K562 (cell line): ENCODE data around the gene SLC35B1. TPM values are rescaled to one million over a fixed set of nuclear protein-coding genes. Genes with fewer than 3 reads are reported as not detected.

ENCODE experiments used
- CHAMP1 ChIP-seq: fragments of 450-650 bp; IDR thresholded peaks from 2 replicates; pipeline ENCODE4 v1.6.1; 2016; ENCODE audit warnings: mild to moderate bottlenecking
- CREBBP ChIP-seq: IDR thresholded peaks from one replicate; pipeline ENCODE4 v1.6.1; 2012; ENCODE audit warnings: low read depth, mild to moderate bottlenecking, control low read depth, inconsistent platforms, low read length
- FOXJ2 ChIP-seq: fragments of 200-800 bp; sonication (Bioruptor generic); IDR thresholded peaks from 2 replicates; pipeline ENCODE4 v1.6.1; 2016; ENCODE audit warnings: missing genetic modification characterization, missing compliant biosample characterization
- FOXM1 ChIP-seq, 2 experiments: fragments of 450-650 bp in 1 of 2; sonication (generic) in 1 of 2; formaldehyde crosslinking in 1 of 2; IDR thresholded peaks; 2 replicates each; pipeline versions ENCODE4 v1.6.1 to v1.9.0; 2017 to 2022; ENCODE audit warnings: low read depth in 2 of 2, mild to moderate bottlenecking in 2 of 2, missing genetic modification reagents in 1 of 2, moderate library complexity in 1 of 2
- GTF2F1 ChIP-seq: IDR thresholded peaks from 2 replicates; pipeline ENCODE4 v1.6.1; 2011; ENCODE audit warnings: low read depth, low read length, improper control_type of control experiment
- GTF3C2 ChIP-seq: IDR thresholded peaks from 3 replicates; pipeline ENCODE4 v1.6.1; 2011; ENCODE audit warnings: borderline replicate concordance, mild to moderate bottlenecking, moderate library complexity; ENCODE audit not compliant: insufficient read length; ENCODE audit errors: extremely low read depth
- IFI16 ChIP-seq: fragments of 250-450 bp; sonication (Bioruptor Pico); IDR thresholded peaks from 2 replicates; pipeline ENCODE4 v2.1.2; 2022; ENCODE audit warnings: mild to moderate bottlenecking, inconsistent platforms
- MNT ChIP-seq, 2 experiments: fragments of 450-650 bp; conservative IDR thresholded peaks; 2 replicates each; pipeline ENCODE4 v1.6.1; 2017; ENCODE audit warnings: mild to moderate bottlenecking in 2 of 2, moderate library complexity in 2 of 2
- PHF20 ChIP-seq: fragments of 450-650 bp; IDR thresholded peaks from 2 replicates; pipeline ENCODE4 v1.6.1; 2018; ENCODE audit not compliant: partially characterized antibody
- PHTF2 ChIP-seq: fragments of 250-450 bp; sonication (Bioruptor Pico); IDR thresholded peaks from 2 replicates; pipeline ENCODE4 v1.5.0; 2021; ENCODE audit warnings: mild to moderate bottlenecking
- PYGO2 ChIP-seq: fragments of 450-650 bp; IDR thresholded peaks from 2 replicates; pipeline ENCODE4 v1.6.1; 2016; ENCODE audit warnings: mild to moderate bottlenecking, missing genetic modification characterization, moderate library complexity, missing compliant biosample characterization
- RBM39 ChIP-seq: fragments of 200-400 bp; formaldehyde crosslinking; optimal IDR thresholded peaks from 2 replicates; pipeline ENCODE3; 2018; ENCODE audit warnings: low read depth, low read length
- SPI1 ChIP-seq: IDR thresholded peaks from 2 replicates; pipeline ENCODE4 v1.6.1; 2011; ENCODE audit warnings: low read depth, low read length, control low read depth, borderline replicate concordance
- TBP ChIP-seq: optimal IDR thresholded peaks from 2 replicates; pipeline ENCODE3; 2011; ENCODE audit warnings: low read depth, low read length, improper control_type of control experiment
- ZBTB9 ChIP-seq: fragments of 450-650 bp; formaldehyde crosslinking; IDR thresholded peaks from 2 replicates; pipeline ENCODE4 v1.4.0; 2020; ENCODE audit warnings: mild to moderate bottlenecking, moderate library complexity
- ZNF121 ChIP-seq: sonication (generic); formaldehyde crosslinking; conservative IDR thresholded peaks from 2 replicates; pipeline ENCODE4 v1.8.0; 2022; ENCODE audit warnings: missing genetic modification reagents
- polyA plus RNA-seq, 8 experiments: library from polyadenylated mRNA; depleted of rRNA in 4 of 8; stranded (reverse) in 5 of 8; unstranded in 3 of 8; fragments of >200 nt; fragmentation: Nextera tagmentation in 2 of 8; fragmentation: Illumina TruSeq in 1 of 8; extraction: Ambion mirVana in 2 of 8; extraction: Trizol in 1 of 8; gene quantifications; 2 replicates each; pipeline versions ENCODE4 v1.2.1 to v1.2.3, GENCODE V29; 2011 to 2014; ENCODE audit warnings: inconsistent platforms in 1 of 8, missing spikeins in 1 of 8
- total RNA-seq, 7 experiments: library from RNA; depleted of rRNA in 6 of 7; stranded (reverse); fragments of >200 nt in 6 of 7; fragmentation: Illumina TruSeq in 2 of 7; extraction: Trizol in 2 of 7; gene quantifications; 2 replicates each; pipeline versions ENCODE4 v1.2.1 to v1.2.3, GENCODE V29; 2011 to 2021; ENCODE audit warnings: low replicate concordance in 1 of 7

The SLC35B1 gene
- total and polyA plus RNA-seq, 9 of the 15 experiments (the other 6 are each of a cell fraction or from before 2014, with no cell fraction given): 51.4 to 87.9 (median 66.3) TPM

- no peak for TF ChIP-seq CHAMP1
- TF ChIP-seq PHTF2: no peak
- TF ChIP-seq ZBTB9 (CRISPR knock-in tag): no peak
- TF ChIP-seq TBP: peak; percentile 54
- TF ChIP-seq SPI1: 0 out of 2 replicates have a peak, but pooled peaks have one; percentile 1
- TF ChIP-seq PYGO2: 0 out of 2 replicates have a peak, but pooled peaks have one; percentile 21
- TF ChIP-seq RBM39: no peak
- no peak for TF ChIP-seq ZNF121 (CRISPR knock-in tag)
- TF ChIP-seq GTF3C2: no peak
- TF ChIP-seq CREBBP: no peak
- no peak for TF ChIP-seq GTF2F1
- TF ChIP-seq MNT (conservative IDR thresholded peaks at IDR 0.05): peak in 1 of 2 experiments; percentile 76
- TF ChIP-seq FOXJ2 (tag): peak; percentile 83; the same call in 1 of the 2 replicates
- no peak for TF ChIP-seq FOXM1 (IDR thresholded peaks at IDR 0.05; ENCODE audit: low read depth)
- no peak; the same call in 1 of the 2 replicates for TF ChIP-seq FOXM1 (CRISPR knock-in tag; IDR thresholded peaks at IDR 0.05; ENCODE audit: low read depth)
- TF ChIP-seq PHF20: no peak
- no peak for TF ChIP-seq IFI16 (CRISPR knock-in tag)
Observed at GRCh38 chr17:49677933-49678847, 29.6 kb downstream of the SLC35B1 start, which contains the start of gene SPOP (continued).
